Uterus (tissue), 4 donors: ENCODE measurements around the gene S100A2. TPM values are rescaled to one million over a fixed set of nuclear protein-coding genes. Genes with fewer than 3 reads are reported as not detected.
"Not testable (repeated sequence)": the region's sequence is repeated elsewhere in the genome, so short reads cannot be mapped to it uniquely, and the experiment has no call there.

Experiments used
- DNase-seq, 2 donors: peaks; one replicate each; pipeline ENCODE4 v3.0.0-alpha.2; 2019 to 2020
- H3K27ac ChIP-seq, 2 donors: fragments of 200-600 bp; sonication (generic); 1 replicate in 1 of 2; 2 replicates in 1 of 2; pipeline ENCODE4 v1.5.1; 2016 to 2018
- H3K27me3 ChIP-seq, 2 donors: fragments of 200-600 bp; sonication (generic); one replicate each; pipeline ENCODE4 v1.5.1; 2018 to 2019; ENCODE audit warnings: control low read depth in 1 of 2
- H3K36me3 ChIP-seq, 2 donors: fragments of 200-600 bp; sonication (generic); one replicate each; pipeline ENCODE4 v1.5.1; 2019; ENCODE audit warnings: control low read depth in 1 of 2
- H3K4me1 ChIP-seq, 2 donors: fragments of 200-600 bp; sonication (generic); one replicate each; pipeline ENCODE4 v1.5.1; 2018 to 2019; ENCODE audit warnings: control low read depth in 1 of 2
- H3K4me3 ChIP-seq, 2 donors: fragments of 200-600 bp; sonication (generic); 1 replicate in 1 of 2; 2 replicates in 1 of 2; pipeline ENCODE4 v1.5.1; 2018 to 2019; ENCODE audit warnings: mild to moderate bottlenecking in 1 of 2
- H3K9me3 ChIP-seq, 2 donors: fragments of 200-600 bp; sonication (generic); one replicate each; pipeline ENCODE4 v1.5.1; 2019; ENCODE audit warnings: control low read depth in 1 of 2
- POLR2A ChIP-seq, 2 donors: fragments of 450-650 bp; IDR thresholded peaks; one replicate each; pipeline ENCODE4 v1.6.1; 2016; ENCODE audit warnings: antibody characterized with exemption in 2 of 2, mild to moderate bottlenecking in 1 of 2, moderate library complexity in 1 of 2
- intact Hi-C: fragments of 100-400 bp; cut with DNase I; formaldehyde crosslinking; loops from one replicate; pipeline ENCODE4 v1.15.1; 2023; ENCODE audit warnings: low total_unique reads
- total RNA-seq, 4 donors: library from RNA; depleted of rRNA in 3 of 4; stranded (reverse); fragments of >200 nt in 3 of 4; gene quantifications; one replicate each; pipeline versions ENCODE4 v1.1.0 to v1.2.4, GENCODE V29; 2014 to 2023
- TF ChIP-seq, protein P1 (sequence below), 4 experiments: fragments of 200-600 bp in 2 of 4; fragments of 450-650 bp in 2 of 4; sonication (generic) in 2 of 4; IDR thresholded peaks; one replicate each; pipeline ENCODE4 v1.5.1; 2016 to 2019; ENCODE audit warnings: antibody characterized with exemption in 4 of 4, mild to moderate bottlenecking in 2 of 4, moderate library complexity in 1 of 4
- donor health status: DM: yes; HTN: yes; CAD: no.

The S100A2 gene
- total RNA-seq, 4 donors from 2014 or later, result 2.1 to 2.7 TPM; not detected in 2

DNA sequence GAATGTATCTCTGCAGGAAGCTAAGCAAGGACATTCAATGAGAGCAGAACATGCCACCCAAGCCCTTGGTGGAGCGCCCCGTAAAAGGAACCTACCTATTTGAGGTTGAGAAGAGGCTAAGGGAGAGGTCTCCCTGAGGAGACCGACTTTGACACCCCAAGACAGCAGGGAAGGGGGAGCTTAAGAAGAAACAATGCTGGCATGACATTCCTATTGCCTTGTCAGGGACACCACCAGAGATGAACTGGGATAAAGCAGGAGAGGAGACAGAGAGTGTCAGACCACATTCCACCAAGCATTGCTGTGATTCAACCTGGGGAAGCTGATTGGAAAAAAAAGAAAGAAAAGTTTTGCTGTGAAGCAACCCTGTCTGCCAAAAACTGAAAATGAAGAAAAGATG is 13.3 kb upstream of the S100A2 start:
- no peak overlapping the region for H3K4me3 ChIP-seq
- intact Hi-C loops, result no loop called here
- H3K9me3 ChIP-seq, result no peaks in the 10 kb centered on the region
- no peaks in the 10 kb centered on the region for H3K4me1 ChIP-seq
- no peaks in the 10 kb centered on the region for H3K27me3 ChIP-seq
- no peak for DNase-seq
- no peak overlapping the region for H3K27ac ChIP-seq
- TF ChIP-seq, protein P1, sequence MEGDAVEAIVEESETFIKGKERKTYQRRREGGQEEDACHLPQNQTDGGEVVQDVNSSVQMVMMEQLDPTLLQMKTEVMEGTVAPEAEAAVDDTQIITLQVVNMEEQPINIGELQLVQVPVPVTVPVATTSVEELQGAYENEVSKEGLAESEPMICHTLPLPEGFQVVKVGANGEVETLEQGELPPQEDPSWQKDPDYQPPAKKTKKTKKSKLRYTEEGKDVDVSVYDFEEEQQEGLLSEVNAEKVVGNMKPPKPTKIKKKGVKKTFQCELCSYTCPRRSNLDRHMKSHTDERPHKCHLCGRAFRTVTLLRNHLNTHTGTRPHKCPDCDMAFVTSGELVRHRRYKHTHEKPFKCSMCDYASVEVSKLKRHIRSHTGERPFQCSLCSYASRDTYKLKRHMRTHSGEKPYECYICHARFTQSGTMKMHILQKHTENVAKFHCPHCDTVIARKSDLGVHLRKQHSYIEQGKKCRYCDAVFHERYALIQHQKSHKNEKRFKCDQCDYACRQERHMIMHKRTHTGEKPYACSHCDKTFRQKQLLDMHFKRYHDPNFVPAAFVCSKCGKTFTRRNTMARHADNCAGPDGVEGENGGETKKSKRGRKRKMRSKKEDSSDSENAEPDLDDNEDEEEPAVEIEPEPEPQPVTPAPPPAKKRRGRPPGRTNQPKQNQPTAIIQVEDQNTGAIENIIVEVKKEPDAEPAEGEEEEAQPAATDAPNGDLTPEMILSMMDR (IDR thresholded peaks at IDR 0.05), result no peak
- TF ChIP-seq POLR2A (IDR thresholded peaks at IDR 0.05), result no peak
- no peaks in the 10 kb centered on the region for H3K36me3 ChIP-seq

DNA sequence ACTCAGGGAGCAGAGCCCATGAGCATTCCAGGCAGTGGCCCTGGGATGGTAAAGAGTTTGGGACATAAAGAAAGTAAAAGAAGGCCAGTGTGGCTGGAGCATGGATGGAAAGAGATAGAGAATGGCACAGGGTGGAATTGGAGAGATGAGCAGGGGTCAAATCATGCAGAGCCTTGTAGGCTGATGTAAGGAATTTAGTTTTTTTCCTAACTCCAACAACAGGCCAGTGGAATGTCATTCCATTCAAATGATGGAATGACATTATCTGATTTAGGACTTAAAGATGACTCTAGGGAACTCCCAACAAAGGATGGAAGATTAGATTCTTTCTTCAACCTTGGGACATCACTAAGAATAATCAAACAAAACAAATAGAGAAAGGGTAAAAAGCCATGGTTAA is 12.8 kb upstream of the S100A2 start:
- Histone ChIP-seq H3K27ac (no peak overlapping the region), H3K36me3 (no peaks in the 10 kb centered on the region), H3K4me1 (no peaks in the 10 kb centered on the region), H3K4me3 (no peak overlapping the region), H3K9me3 (no peaks in the 10 kb centered on the region), H3K27me3 (no peaks in the 10 kb centered on the region)
- TF ChIP-seq, protein P1 (IDR thresholded peaks at IDR 0.05), result no peak
- no peak for TF ChIP-seq POLR2A (IDR thresholded peaks at IDR 0.05)
- DNase-seq, result no peak
- intact Hi-C loops, result no loop called here

DNA sequence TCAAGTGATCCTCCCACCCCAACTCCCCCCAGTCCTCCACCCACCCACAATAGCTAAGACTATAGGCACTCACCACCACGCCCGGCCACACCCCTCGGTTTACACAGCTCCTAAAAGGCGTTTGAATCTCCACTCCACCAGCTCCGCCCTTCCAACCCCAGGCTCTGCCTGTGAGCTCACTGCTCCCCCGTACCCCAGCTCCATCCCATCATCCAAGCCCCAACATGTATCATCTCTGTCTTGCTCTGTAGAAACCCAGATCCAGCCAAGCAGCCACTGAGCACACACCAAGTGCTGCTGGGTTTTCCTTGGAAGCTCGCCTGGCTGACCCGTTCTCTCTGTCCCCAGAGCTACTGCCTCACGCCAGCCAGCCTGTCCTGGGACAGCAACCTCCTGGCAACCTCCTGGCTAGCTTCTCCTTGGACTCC is 12.0 kb upstream of the S100A2 start:
- Histone ChIP-seq H3K27me3 (no peaks in the 10 kb centered on the region), H3K9me3 (no peaks in the 10 kb centered on the region), H3K4me3 (no peak overlapping the region), H3K27ac (no peak overlapping the region), H3K4me1 (no peaks in the 10 kb centered on the region), H3K36me3 (no peaks in the 10 kb centered on the region)
- intact Hi-C loops, result no loop called here
- DNase-seq, result no peak
- no peak for TF ChIP-seq POLR2A (IDR thresholded peaks at IDR 0.05)
- TF ChIP-seq, protein P1 (IDR thresholded peaks at IDR 0.05), result no peak

DNA sequence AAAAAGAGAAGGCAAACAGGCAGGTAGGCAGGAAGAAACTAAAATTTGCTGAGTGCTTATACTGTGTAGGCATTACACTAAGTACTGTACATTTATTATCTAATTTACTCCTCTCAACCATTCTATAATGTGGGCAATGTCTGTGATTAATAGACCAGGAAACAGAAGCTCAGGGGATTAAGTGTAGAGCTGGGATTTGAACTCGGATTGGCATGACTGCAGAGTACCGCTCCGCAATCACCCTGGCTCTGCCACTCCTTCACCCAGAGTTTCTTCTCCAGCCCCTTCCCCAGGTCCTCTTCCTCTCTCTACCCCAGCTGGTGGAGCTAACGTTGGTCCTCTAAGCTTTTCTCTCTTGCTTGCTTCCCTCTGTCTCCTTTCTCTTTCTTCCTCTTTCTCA is 11.5 kb upstream of the S100A2 start:
- intact Hi-C loops, result no loop called here
- no peak overlapping the region for H3K4me3 ChIP-seq
- no peaks in the 10 kb centered on the region for H3K27me3 ChIP-seq
- H3K4me1 ChIP-seq, result no peaks in the 10 kb centered on the region
- no peak for DNase-seq
- H3K9me3 ChIP-seq, result no peaks in the 10 kb centered on the region
- TF ChIP-seq POLR2A (IDR thresholded peaks at IDR 0.05), result no peak
- TF ChIP-seq, protein P1 (IDR thresholded peaks at IDR 0.05), result no peak
- no peak overlapping the region for H3K27ac ChIP-seq
- H3K36me3 ChIP-seq, result no peaks in the 10 kb centered on the region

DNA sequence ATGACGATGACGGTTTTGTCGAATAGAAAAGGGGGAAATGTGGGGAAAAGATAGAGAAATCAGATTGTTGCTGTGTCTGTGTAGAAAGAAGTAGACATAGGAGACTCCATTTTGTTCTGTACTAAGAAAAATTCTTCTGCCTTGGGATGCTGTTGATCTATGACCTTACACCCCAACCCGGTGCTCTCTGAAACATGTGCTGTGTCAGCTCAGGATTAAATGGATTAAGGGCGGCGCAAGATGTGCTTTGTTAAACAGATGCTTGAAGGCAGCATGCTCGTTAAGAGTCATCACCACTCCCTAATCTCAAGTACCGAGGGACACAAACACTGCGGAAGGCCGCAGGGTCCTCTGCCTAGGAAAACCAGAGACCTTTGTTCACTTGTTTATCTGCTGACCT is 9.9 kb upstream of the S100A2 start:
- H3K9me3 ChIP-seq, H3K4me3 ChIP-seq, DNase-seq, H3K27me3 ChIP-seq, H3K4me1 ChIP-seq, intact Hi-C loops, H3K27ac ChIP-seq, H3K36me3 ChIP-seq: not testable (repeated sequence)

DNA sequence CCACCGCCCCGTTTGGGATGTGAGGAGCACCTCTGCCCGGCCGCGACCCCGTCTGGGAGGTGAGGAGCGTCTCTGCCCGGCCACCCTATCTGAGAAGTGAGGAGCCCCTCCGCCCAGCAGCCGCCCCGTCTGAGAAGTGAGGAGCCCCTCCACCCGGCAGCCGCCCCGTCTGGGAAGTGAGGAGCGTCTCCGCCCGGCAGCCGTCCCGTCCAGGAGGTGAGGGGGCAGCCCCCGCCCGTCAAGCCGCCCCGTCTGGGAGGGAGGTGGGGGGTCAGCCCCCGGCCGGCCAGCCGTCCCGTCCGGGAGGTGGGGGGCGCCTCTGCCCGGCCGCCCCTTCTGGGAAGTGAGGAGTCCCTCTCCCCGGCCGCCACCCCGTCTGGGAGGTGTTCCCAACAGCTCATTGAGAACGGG is 9.4 kb upstream of the S100A2 start:
- intact Hi-C loops, H3K9me3 ChIP-seq, H3K27me3 ChIP-seq, H3K4me3 ChIP-seq, H3K36me3 ChIP-seq, H3K4me1 ChIP-seq, DNase-seq, H3K27ac ChIP-seq: not testable (repeated sequence)
